GM21390 (cell line): Measurements from ENCODE around the gene ADGRA1.

Experiments
- ATAC-seq: cut with Tn5 transposase; IDR thresholded peaks from one replicate; pipeline ENCODE4 v1.9.1; 2021; ENCODE audit not compliant: unreplicated experiment

Gene ADGRA1

DNA sequence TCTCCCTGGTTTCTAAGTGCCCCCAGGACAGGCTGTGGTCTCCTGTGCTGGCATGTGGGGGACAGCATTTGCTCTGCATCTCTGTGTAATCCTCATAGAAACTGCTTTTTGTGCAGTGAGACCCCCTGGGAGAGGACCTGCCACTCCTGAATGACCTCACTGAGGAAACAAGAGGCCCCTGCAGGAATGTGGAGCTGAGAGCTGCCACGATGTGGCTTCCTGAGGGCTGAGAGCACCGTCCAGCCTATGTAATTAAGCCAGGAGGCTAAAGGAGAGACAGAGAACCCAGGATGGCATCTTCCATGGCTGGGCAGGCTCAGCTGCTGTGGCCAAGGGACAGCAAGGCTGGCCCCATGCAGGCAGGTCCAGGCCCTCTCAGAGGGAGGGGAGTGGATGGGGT is 32.3 kb upstream of the ADGRA1 start:
- no peak for ATAC-seq

DNA sequence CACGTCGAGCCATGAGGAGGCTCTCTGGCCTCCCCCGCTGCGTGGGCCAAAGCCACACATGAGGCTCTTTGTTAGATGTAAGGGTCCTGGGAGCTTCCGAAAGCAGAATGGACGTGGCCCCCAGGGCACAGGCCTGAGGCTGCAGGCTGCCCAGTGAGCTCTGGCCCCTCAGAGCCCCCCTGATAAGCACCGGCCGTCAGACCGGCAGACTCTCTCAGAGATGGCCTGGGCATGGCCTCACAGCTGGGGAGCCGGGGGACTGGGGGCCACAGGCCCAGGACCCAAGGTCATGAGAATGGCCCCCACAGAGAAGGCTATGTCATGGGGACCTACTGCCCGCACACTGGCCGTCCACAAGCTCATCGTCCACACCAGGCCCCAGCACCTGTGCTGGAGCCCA is 31.7 kb upstream of the ADGRA1 start:
- no peak for ATAC-seq

GRCh38 chr10:133056651-133057178 is 31.0 kb upstream of the ADGRA1 start:
- no peak for ATAC-seq

- no peak for ATAC-seq
Measured at GRCh38 chr10:133058331-133059092, 29.2 kb upstream of the ADGRA1 start.

GRCh38 chr10:133059093-133059470 is 28.6 kb upstream of the ADGRA1 start:
- ATAC-seq: no peak

DNA sequence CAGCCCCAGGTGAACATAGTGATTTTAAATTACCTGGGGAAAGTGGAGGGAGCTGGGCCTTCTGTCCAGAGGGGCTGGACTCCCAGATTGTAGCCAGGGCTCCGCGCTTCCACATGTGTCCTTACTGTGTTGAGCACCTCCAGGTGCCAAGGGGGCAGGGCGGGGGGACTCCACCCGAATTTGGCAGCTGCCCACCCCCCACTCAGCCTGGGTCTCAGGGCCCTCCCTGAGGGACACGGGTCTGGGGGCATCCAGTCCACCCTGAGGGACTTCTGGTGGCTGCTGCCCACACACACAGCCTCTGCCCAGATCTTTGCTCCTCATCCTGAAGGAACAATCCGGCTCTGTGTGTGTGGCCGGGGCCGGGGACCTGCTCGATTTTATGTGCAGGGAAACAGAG is 28.2 kb upstream of the ADGRA1 start:
- ATAC-seq: no peak

GRCh38 chr10:133060022-133060421 is 27.7 kb upstream of the ADGRA1 start:
- ATAC-seq: no peak

DNA sequence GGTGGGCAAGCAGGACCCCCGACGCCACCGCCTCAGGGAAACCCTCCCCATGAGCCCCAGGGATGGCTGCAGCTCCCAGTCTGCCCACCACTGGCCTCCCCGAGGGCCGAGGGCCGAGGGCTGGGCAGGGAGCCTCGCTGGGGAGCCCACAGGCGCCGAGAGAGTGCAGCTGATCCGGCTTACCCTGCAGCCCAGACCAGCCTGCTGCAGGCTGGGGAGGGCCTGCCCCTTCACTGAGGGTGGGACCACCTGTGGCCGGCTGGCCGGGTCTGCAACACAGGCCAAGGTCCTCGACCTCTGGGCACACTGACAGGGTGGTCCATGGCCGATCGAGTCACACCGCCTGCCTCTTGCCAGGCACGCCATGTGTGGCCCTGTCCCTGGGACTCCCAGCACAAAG is 27.3 kb upstream of the ADGRA1 start:
- ATAC-seq: no peak

DNA sequence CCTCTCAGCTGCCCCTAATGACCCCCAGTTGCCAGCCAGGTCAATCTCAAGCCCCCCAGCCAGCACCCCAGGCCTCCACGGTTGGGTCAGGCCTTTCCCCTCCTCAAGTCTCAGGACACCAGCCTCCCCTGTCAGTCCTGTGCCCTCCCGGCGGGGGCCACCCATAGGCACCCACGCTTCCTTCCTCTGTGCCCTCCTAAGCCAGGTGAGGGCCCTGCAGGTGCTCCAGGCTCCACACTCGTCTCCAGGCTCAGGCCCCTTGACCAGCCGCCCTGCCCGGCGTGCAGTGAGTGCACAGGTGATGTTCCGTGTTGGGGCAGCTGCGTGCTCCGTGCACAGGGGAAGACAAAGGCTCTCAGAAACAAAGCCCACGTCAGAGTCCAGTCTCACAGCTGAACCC is 26.8 kb upstream of the ADGRA1 start:
- no peak for ATAC-seq

DNA sequence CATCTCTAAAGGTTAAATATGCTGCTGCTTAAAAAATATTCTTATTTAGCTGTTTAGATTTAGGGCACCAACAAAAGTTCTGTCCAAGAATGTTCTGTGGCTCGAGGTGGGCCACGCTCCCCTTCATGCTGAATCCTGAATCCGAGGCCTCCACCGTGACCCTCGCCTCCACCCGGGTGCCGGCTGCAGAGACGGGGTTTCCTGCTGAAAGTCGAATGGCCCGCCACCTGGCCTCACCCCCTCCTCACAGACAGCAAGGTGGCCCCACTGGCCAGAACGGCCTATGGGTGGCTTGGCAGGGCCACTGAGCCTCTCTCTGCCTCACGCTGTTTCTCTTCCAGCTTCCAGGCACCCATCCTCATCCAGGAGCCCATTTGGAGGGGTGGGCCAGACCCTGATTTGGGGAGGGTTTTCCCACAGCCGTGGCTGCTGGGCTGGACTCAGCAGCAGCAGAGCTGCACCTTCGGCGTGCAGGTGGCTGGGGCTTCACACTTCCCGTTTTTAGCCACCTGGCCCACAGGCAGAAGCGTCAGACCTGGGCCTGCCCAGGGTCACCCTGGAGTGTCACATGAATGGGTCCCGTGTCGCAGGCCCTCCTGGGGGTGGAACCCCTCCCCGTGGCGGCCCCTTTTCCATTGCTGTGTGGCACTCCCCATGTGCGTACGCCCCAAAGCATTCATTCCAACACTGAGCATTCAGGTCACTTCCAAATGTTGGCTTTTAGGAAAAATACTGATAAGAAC is 26.3 kb upstream of the ADGRA1 start:
- ATAC-seq: no peak

- ATAC-seq: no peak
Measured at GRCh38 chr10:133062085-133062484, 25.6 kb upstream of the ADGRA1 start.

- ATAC-seq: no peak
Measured at GRCh38 chr10:133062635-133063034, 25.1 kb upstream of the ADGRA1 start.

GRCh38 chr10:133067149-133068105 is 20.3 kb upstream of the ADGRA1 start:
- ATAC-seq: no peak

- ATAC-seq: no peak
Measured at GRCh38 chr10:133068111-133069032, 19.4 kb upstream of the ADGRA1 start.

GRCh38 chr10:133069033-133069525 is 18.6 kb upstream of the ADGRA1 start:
- no peak for ATAC-seq

GRCh38 chr10:133070405-133070804 is 17.3 kb upstream of the ADGRA1 start:
- no peak for ATAC-seq

- no peak for ATAC-seq
Measured at GRCh38 chr10:133070810-133071209, 16.9 kb upstream of the ADGRA1 start.

GRCh38 chr10:133071733-133072132 is 16.0 kb upstream of the ADGRA1 start:
- ATAC-seq: no peak

DNA sequence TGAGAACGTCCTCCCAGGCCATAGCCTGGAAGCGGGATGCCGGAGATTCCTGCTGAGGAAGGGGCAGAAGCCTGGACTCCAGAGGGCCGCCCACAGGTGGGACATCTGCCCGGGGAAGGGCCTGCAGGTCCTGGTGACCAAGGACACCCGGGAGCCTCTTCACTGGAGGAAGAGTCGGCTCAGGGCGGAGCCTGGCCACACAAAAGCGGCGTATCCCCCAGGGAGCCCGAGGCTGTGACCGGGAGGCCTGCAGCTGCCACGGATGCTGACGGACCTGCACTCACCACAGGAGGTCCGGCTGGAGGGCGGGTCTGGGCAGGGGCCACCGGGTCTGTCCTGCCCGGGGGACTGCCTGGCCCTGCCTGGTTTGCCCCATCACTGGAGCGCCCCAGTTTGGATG is 15.5 kb upstream of the ADGRA1 start:
- ATAC-seq: no peak
